Astrocyte of the cerebellum (primary cell): ENCODE measurements around the gene LYST.

ENCODE experiments used
- DNase-seq: peaks from one replicate; pipeline ENCODE4 v3.0.0-alpha.2; 2011; ENCODE audit warnings: low read depth
- H3K4me3 ChIP-seq: 2 replicates; pipeline ENCODE4 v1.5.1; 2011; ENCODE audit warnings: mild to moderate bottlenecking, low read depth, low read length, moderate library complexity
- CTCF ChIP-seq: IDR thresholded peaks from 2 replicates; pipeline ENCODE4 v1.5.1; 2012; ENCODE audit warnings: low read length, low read depth, moderate library complexity, mild to moderate bottlenecking; ENCODE audit errors: missing control alignments
- in situ Hi-C: cut with HindIII; loops from 2 replicates; pipeline ENCODE4 v1.10.0; 2017; ENCODE audit warnings: low sequenced_read_pairs

The LYST gene

GRCh38 chr1:235826102-235826854 is 40.4 kb downstream of the LYST start:
- no peak for DNase-seq
- in situ Hi-C loops = no loop called here
- no peak overlapping the region for H3K4me3 ChIP-seq
- no peak for TF ChIP-seq CTCF

- no peak for DNase-seq
Measured at GRCh38 chr1:235825229-235825628, 41.5 kb downstream of the LYST start.

GRCh38 chr1:235823684-235824083 is 43.0 kb downstream of the LYST start:
- no peak for DNase-seq
- H3K4me3 ChIP-seq = no peak overlapping the region
- no peak for TF ChIP-seq CTCF
- in situ Hi-C loops = no loop called here

More at GRCh38 chr1:235825229-235825628, 41.5 kb downstream of the LYST start:
- in situ Hi-C loops = no loop called here
- no peak for TF ChIP-seq CTCF
- no peak overlapping the region for H3K4me3 ChIP-seq

GRCh38 chr1:235822685-235823084 is 44.0 kb downstream of the LYST start:
- in situ Hi-C loops = no loop called here
- no peak overlapping the region for H3K4me3 ChIP-seq
- no peak for DNase-seq
- no peak for TF ChIP-seq CTCF

GRCh38 chr1:235821361-235821981 is 45.2 kb downstream of the LYST start:
- in situ Hi-C loops = no loop called here
- DNase-seq = no peak
- no peak for TF ChIP-seq CTCF
- no peak overlapping the region for H3K4me3 ChIP-seq

- DNase-seq = no peak
- no peak for TF ChIP-seq CTCF
- H3K4me3 ChIP-seq = no peak overlapping the region
- in situ Hi-C loops = no loop called here
Measured at GRCh38 chr1:235820061-235820460, 46.6 kb downstream of the LYST start.
